Epithelial cell of esophagus (primary cell): ENCODE measurements around the gene TSHZ2.

ENCODE experiments used
- DNase-seq: peaks from one replicate; pipeline ENCODE4 v3.0.0; 2010; ENCODE audit warnings: low read depth
- H3K4me3 ChIP-seq: 2 replicates; pipeline ENCODE4 v1.5.1; 2011; ENCODE audit warnings: mild to moderate bottlenecking, low read length, control low read depth
- CTCF ChIP-seq: IDR thresholded peaks from 2 replicates; pipeline ENCODE4 v1.5.1; 2011; ENCODE audit warnings: low read depth, mild to moderate bottlenecking, low read length, control low read depth, inconsistent platforms; ENCODE audit not compliant: insufficient read depth; ENCODE audit errors: missing control alignments

TSHZ2 gene

GRCh38 chr20:53133125-53133524 lies 161.0 kb downstream of the TSHZ2 start:
- H3K4me3 ChIP-seq: no peak overlapping the region
- no peak for DNase-seq
- no peak for TF ChIP-seq CTCF

- no peak overlapping the region for H3K4me3 ChIP-seq
- DNase-seq: no peak
Observed at GRCh38 chr20:53133628-53134027, 161.5 kb downstream of the TSHZ2 start.

GRCh38 chr20:53136473-53136872 lies 164.3 kb downstream of the TSHZ2 start:
- DNase-seq: no peak
- no peak overlapping the region for H3K4me3 ChIP-seq
- TF ChIP-seq CTCF: no peak

More at GRCh38 chr20:53133628-53134027, 161.5 kb downstream of the TSHZ2 start:
- no peak for TF ChIP-seq CTCF

GRCh38 chr20:53138454-53139262 lies 166.5 kb downstream of the TSHZ2 start:
- no peak overlapping the region for H3K4me3 ChIP-seq
- DNase-seq: no peak
- TF ChIP-seq CTCF: no peak

- H3K4me3 ChIP-seq: no peak overlapping the region
- no peak for TF ChIP-seq CTCF
- no peak for DNase-seq
Observed at GRCh38 chr20:53141201-53142050, 169.3 kb downstream of the TSHZ2 start.

GRCh38 chr20:53142225-53143127 lies 170.3 kb downstream of the TSHZ2 start:
- no peak for TF ChIP-seq CTCF
- no peak for DNase-seq
- no peak overlapping the region for H3K4me3 ChIP-seq
